GM12801 (cell line): ENCODE results near the gene BTBD9.

Experiments
- CTCF ChIP-seq: IDR thresholded peaks from one replicate; pipeline ENCODE4 v1.5.1; 2011; ENCODE audit warnings: control low read depth; ENCODE audit not compliant: insufficient read length; ENCODE audit errors: extremely low read depth

BTBD9 gene

GRCh38 chr6:38436726-38437465 is 202.8 kb downstream of the BTBD9 start:
- no peak for TF ChIP-seq CTCF

GRCh38 chr6:38435330-38435729 is 204.4 kb downstream of the BTBD9 start:
- no peak for TF ChIP-seq CTCF

- TF ChIP-seq CTCF = no peak
Measured at GRCh38 chr6:38434051-38434450, 205.7 kb downstream of the BTBD9 start.

- no peak for TF ChIP-seq CTCF
Measured at GRCh38 chr6:38432479-38432878, 207.2 kb downstream of the BTBD9 start.

GRCh38 chr6:38432079-38432478 is 207.7 kb downstream of the BTBD9 start:
- no peak for TF ChIP-seq CTCF

GRCh38 chr6:38429546-38429945 is 210.2 kb downstream of the BTBD9 start:
- no peak for TF ChIP-seq CTCF

- TF ChIP-seq CTCF = no peak
Measured at GRCh38 chr6:38427492-38428210, 212.1 kb downstream of the BTBD9 start.
